GM12892 (cell line): ENCODE data around the gene TBC1D3C.
"Not testable (repeated sequence)": the region's sequence is repeated elsewhere in the genome, so short reads cannot be mapped to it uniquely, and the experiment has no call there.

Experiments
- POLR2A ChIP-seq: IDR thresholded peaks from 2 replicates; pipeline ENCODE4 v1.6.1; 2011; ENCODE audit warnings: low read depth, low read length, control low read depth
- POLR2AphosphoS5 ChIP-seq: IDR thresholded peaks from 2 replicates; pipeline ENCODE4 v1.6.1; 2011; ENCODE audit warnings: low read depth, low read length, control low read depth

DNA sequence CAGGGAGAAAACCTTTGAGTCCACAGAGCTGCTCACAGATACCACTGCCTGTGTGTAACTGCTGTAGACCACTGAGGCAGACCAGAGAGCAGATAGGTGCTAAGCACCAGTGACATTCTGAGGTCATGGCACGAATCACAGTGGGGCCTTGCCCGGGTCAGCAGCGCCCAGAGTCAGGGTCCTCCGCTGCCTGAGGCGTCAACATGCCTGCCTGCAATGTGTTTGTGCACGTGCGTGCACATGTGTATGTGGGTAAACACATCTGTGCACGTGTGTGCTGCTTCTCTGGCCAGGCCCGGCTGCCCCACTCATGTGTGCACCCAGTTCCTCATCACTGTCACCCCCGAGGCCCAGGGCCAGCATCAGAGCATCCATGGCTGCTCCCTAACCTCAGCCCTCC lies at the start of gene TBC1D3C:
- TF ChIP-seq POLR2A, POLR2AphosphoS5: not testable (repeated sequence)
